ENCODE data around the gene ZNF594.
"Not testable (repeated sequence)": the region's sequence is repeated elsewhere in the genome, so short reads cannot be mapped to it uniquely, and the experiment has no call there.

The ZNF594 gene

DNA sequence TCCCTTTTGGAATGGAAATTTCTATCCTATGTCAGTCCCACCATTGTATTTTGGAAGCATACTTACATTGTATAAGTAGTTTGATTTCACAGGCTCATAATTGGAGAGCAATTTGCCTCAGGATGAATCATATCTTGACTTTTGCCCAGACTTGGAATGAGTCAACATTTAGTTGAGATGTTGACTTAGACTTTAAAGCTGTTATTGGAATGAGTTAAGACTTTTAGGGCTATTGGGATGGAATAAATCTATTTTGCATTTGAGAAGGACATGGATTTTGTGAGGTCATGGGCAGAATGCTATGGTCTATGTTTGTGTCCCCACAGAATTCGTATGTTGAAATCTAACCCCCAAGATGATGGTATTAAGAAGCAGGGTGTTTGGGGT, 12.2 kb upstream of the ZNF594 start:
- no peak overlapping the region for H3K4me3 ChIP-seq
- H3K27ac ChIP-seq: no peak overlapping the region

GRCh38 chr17:5203178-5203907, 11.7 kb upstream of the ZNF594 start:
- H3K4me3 ChIP-seq: no peak overlapping the region
- no peak overlapping the region for H3K27ac ChIP-seq

GRCh38 chr17:5201011-5201410, 9.3 kb upstream of the ZNF594 start:
- Histone ChIP-seq H3K27ac (no peak overlapping the region), H3K4me3 (no peak overlapping the region)

DNA sequence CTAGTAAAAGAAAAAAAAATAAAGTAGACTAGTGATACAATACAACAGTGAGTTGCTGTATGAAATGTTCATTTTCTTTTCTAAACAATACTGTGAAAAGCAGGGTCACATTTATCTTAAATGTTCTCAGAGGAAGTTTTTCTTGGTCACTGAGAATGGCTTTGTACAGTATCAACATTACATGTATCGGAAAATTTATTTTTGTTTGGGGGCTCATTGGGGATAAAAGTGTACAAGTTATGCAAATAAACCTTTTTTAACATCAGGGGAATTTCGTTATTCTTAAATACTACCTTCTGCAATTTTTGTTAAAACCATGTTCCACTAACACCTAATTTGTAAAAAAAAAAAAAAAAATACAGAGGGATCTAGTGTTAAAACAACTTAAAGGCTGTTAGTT, 8.7 kb upstream of the ZNF594 start:
- Histone ChIP-seq H3K27ac (no peak overlapping the region), H3K4me3 (no peak overlapping the region)

DNA sequence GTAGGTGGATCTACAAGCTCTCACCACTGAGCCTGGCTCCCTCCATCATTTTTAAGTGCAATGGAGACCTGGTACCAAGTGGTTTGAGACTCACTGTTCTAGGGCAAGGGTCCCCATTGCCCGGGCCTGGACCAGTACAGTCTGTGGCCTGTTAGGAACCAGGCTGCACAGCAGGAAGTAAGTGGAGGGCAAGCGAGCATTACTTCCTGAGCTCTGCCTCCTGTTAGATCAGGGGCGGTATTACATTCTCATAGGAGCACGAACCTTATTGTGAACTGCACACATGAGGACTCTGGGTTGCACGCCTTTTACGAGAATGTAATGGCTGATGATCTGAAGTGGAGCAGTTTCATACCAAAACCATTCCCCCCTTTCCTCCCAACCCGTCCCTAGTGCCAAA, 6.8 kb upstream of the ZNF594 start:
- H3K27ac ChIP-seq: no peak overlapping the region
- no peak overlapping the region for H3K4me3 ChIP-seq

- H3K27ac ChIP-seq: no peak overlapping the region
- H3K4me3 ChIP-seq: no peak overlapping the region
These were observed 2.7 kb upstream of the ZNF594 start for GRCh38 chr17:5194346-5194745.

DNA sequence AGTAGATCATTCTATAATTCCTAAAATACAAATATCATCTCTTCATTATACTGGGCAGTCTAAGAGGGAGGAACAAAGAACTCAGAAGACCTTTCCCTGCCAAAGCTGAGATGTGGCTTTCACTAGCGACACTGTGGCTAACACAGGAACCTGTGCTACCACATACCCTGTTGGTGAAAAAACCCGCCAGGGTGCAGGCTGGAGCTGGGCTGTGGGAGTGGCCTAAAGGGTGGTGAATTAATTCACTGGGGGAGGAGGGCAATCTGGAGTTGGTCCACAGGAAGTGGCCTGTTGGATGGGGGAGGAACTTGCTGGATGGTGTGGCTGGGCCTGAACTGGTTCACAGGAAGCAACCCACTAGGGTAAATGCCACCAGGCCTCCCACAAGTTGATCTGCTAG, 7.4 kb downstream of the ZNF594 start:
- H3K27ac ChIP-seq: no peak overlapping the region

DNA sequence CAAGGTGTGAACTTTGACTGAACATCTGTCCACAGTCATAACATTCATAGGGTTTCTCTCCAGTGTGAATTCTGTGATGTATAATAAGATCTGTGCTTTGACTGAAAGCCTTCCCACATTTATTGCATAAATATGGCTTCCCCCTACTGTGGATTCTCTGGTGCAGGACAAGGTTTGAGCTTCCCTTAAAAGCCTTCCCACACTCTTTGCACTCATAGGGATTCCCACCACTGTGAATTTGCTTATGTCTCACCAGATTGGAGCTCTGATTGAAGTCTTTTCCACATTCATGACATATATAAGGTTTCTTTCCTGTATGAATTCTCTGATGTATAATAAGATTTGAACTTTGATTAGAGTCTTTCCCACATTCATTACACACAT, 8.3 kb downstream of the ZNF594 start:
- Histone ChIP-seq H3K27ac (no peak overlapping the region), H3K4me3 (no peak overlapping the region)

More for the DNA sequence above, 7.4 kb downstream of the ZNF594 start:
- no peak overlapping the region for H3K4me3 ChIP-seq

DNA sequence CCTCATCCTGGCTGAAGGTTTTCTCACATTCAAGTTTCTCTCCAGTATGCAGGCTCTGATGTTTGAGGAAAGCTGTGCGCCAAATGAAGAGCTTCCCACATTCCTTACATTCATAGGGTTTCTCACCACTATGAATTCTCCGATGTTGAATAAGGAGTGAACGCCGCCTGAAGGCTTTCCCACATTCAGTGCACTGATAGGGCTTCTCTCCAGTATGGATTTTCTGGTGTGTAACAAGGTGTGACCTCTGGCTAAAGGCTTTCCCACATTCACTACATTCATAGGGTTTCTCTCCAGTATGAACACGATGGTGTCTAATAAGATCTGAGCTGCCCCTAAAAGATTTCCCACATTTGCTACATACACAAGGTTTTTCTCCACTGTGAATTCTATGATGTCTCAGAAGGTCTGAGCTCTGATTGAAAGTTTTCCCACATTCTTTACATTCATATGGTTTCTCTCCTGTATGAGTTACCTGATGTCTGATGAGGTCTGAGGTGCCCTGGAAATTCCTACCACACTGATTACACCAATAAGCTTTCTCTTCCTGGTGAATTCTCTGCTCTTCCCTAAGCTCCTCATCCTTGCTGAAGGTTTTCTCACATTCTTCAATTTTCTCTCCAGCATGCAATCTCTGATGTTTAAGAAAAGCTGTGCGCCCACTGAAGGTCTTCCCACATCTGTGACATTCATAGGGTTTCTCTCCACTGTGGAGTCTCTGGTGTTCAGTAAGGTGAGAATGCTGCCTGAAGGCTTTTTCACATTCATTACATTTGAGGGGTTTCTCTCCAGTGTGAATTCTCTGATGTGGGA, 8.9 kb downstream of the ZNF594 start:
- H3K4me3 ChIP-seq: no peak overlapping the region
- H3K27ac ChIP-seq: no peak overlapping the region

- Histone ChIP-seq H3K4me3 (no peak overlapping the region), H3K27ac (no peak overlapping the region)
These were observed 10.0 kb downstream of the ZNF594 start for GRCh38 chr17:5181509-5182305.

DNA sequence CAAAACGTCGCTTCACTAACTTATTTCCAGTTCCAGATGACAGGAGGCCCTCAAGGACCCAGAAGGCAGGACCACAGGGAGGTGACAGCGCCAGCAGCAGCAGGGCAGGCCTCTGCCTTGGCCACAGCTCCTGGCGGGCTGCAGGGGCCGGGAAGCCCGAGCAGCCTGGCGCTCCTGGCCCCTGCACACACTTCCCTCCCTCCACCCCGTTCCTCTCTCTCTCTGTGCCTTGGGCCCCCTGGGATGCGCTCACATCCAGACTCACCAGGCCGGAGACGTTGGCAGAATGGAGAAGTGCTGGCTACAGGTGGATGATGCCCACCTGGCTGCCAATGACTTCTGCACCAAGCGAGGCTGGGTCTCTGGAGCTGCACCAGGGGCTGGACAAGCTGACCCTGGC, 12.7 kb downstream of the ZNF594 start:
- H3K4me3 ChIP-seq: no peak overlapping the region
- H3K27ac ChIP-seq: no peak overlapping the region

DNA sequence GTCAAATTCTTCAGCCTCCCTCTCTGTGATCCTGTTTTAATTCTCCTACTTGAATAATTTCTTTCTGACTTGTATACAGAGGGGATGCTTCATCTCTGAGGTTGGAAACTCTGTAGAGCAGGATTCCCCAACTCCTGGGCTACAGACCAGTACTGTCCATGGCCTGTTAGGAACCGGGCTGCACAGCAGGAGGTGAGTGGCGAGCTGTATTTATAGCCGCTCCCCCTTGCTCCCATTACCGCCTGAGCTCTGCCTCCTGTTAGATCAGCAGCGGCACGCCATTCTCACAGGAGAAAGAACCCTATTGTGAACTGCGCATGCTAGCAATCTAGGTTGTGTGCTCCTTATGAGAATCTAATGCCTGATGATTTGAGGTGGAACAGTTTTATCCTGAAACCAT, 16.6 kb downstream of the ZNF594 start:
- not testable (repeated sequence) for H3K27ac ChIP-seq, H3K4me3 ChIP-seq

- not testable (repeated sequence) for H3K27ac ChIP-seq
These were observed 25.7 kb downstream of the ZNF594 start for GRCh38 chr17:5165791-5166564.

GRCh38 chr17:5164436-5164835, 27.2 kb downstream of the ZNF594 start:
- Histone ChIP-seq H3K4me3 (no peak overlapping the region), H3K27ac (no peak overlapping the region)

More at GRCh38 chr17:5165791-5166564, 25.7 kb downstream of the ZNF594 start:
- H3K4me3 ChIP-seq: not testable (repeated sequence)

DNA sequence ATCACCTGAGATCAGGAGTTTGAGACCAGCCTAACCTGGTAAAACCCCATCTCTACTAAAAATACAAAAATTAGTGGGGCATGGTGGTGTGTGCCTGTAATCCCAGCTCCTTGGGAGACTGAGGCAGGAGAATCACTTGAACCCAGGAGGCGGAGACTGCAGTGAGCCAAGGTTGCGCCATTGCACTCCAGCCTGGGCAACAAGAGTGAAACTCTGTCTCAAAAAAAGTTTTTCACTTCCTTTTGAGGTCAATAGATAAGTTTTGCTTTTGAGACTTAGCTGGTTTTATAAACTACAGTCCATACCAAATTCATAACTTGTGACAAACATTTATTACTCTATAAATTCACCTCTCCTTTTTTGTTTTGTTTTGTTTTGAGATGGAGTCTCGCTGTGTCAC, 29.9 kb downstream of the ZNF594 start:
- not testable (repeated sequence) for H3K27ac ChIP-seq, H3K4me3 ChIP-seq

- H3K27ac ChIP-seq: not testable (repeated sequence)
These were observed 31.0 kb downstream of the ZNF594 start for GRCh38 chr17:5160702-5161101.

DNA sequence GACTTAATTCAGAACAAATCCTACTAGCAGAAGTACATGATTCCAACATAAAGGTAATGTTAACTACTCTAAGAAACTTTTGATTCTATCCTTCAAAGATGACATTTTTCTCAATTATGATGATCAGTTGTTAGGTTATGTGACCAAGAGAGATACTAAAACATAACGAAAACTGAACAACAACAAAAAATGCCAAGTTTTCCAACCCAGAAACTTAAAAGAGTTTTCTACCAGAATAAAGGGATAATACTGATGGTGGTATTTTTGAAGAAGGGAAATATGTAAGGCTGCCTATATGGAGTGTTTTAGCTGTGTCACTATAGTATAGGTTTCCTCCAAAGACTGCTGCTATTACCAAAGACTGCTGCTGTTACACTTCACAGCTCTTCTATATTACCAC, 45.5 kb downstream of the ZNF594 start:
- not testable (repeated sequence) for H3K27ac ChIP-seq, H3K4me3 ChIP-seq

More at GRCh38 chr17:5160702-5161101, 31.0 kb downstream of the ZNF594 start:
- not testable (repeated sequence) for H3K4me3 ChIP-seq

DNA sequence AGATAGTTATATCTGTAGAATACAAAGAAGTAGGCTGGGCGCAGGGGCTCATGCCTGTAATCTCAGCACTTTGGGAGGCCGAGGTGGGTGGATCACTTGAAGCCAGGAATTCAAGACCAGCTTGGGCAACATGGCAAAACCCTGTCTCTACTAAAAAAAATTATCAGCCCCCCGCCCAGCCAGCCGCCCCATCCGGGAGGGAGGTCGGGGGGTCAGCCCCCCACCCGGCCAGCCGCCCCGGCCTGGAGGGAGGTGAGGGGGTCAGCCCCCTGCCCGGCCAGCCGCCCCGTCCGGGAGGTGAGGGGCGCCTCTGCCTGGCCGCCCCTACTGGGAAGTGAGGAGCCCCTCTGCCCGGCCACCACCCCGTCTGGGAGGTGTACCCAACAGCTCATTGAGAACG, 48.8 kb downstream of the ZNF594 start:
- H3K4me3 ChIP-seq, H3K27ac ChIP-seq: not testable (repeated sequence)

DNA sequence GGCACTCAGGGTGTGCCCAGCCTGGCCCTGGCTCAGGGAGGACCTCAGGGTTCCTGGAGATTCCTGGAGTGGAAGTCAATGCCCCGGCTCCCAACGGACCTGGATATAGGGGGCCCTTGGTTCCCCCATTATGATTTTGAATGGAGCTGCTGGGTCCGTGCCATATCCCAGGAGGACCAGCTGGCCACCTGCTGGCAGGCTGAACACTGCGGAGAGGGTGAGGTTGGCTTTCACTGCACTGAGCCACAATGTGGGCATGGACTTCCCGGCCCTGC, 52.3 kb downstream of the ZNF594 start:
- no peak overlapping the region for H3K27ac ChIP-seq
- H3K4me3 ChIP-seq: no peak overlapping the region
